H9 (cell line): ENCODE measurements around the gene TBC1D8B. TPM values are rescaled to one million over a fixed set of nuclear protein-coding genes. Genes with fewer than 3 reads are reported as not detected.

Experiments
- DNase-seq: peaks from one replicate; pipeline ENCODE4 v3.0.0-alpha.2; 2017
- H2AFZ ChIP-seq: one replicate; pipeline ENCODE4 v1.6.1; 2013; ENCODE audit warnings: mild to moderate bottlenecking, low read length, control low read depth, moderate library complexity
- H2AK5ac ChIP-seq: 2 replicates; pipeline ENCODE4 v1.6.1; 2013; ENCODE audit warnings: low read length, control low read depth, mixed read lengths; ENCODE audit not compliant: insufficient read length
- H2BK120ac ChIP-seq: one replicate; pipeline ENCODE4 v1.6.1; 2013; ENCODE audit warnings: low read depth, mild to moderate bottlenecking, low read length, control low read depth, inconsistent platforms; ENCODE audit not compliant: poor library complexity, severe bottlenecking
- H2BK12ac ChIP-seq: 2 replicates; pipeline ENCODE4 v1.6.1; 2013; ENCODE audit warnings: low read length, control low read depth, mixed read lengths, low read depth; ENCODE audit not compliant: insufficient read length
- H2BK15ac ChIP-seq: 2 replicates; pipeline ENCODE4 v1.6.1; 2013; ENCODE audit warnings: low read depth, low read length, control low read depth
- H2BK20ac ChIP-seq: one replicate; pipeline ENCODE4 v1.6.1; 2013; ENCODE audit warnings: low read depth, mild to moderate bottlenecking, low read length, control low read depth, inconsistent platforms; ENCODE audit not compliant: poor library complexity, severe bottlenecking
- H2BK5ac ChIP-seq: 2 replicates; pipeline ENCODE4 v1.6.1; 2013; ENCODE audit warnings: low read length, control low read depth, mixed read lengths; ENCODE audit not compliant: insufficient read length
- H3K14ac ChIP-seq: 2 replicates; pipeline ENCODE4 v1.6.1; 2013; ENCODE audit warnings: low read length, control low read depth; ENCODE audit not compliant: insufficient read depth
- H3K18ac ChIP-seq: 2 replicates; pipeline ENCODE4 v1.6.1; 2013; ENCODE audit warnings: low read depth, mild to moderate bottlenecking, mixed read lengths, low read length, control low read depth; ENCODE audit not compliant: insufficient read length
- H3K23ac ChIP-seq: 2 replicates; pipeline ENCODE4 v1.6.1; 2013; ENCODE audit warnings: low read length, control low read depth, mixed read lengths, low read depth; ENCODE audit not compliant: insufficient read length
- H3K23me2 ChIP-seq: 2 replicates; pipeline ENCODE4 v1.6.1; 2013; ENCODE audit warnings: low read depth, mild to moderate bottlenecking, mixed read lengths, low read length, control low read depth; ENCODE audit not compliant: insufficient read length, poor library complexity, severe bottlenecking
- H3K27ac ChIP-seq: 2 replicates; pipeline ENCODE4 v1.5.1; 2013; ENCODE audit warnings: low read length, control low read depth, mixed read lengths, low read depth; ENCODE audit not compliant: insufficient read length
- H3K27me3 ChIP-seq: 2 replicates; pipeline ENCODE4 v1.6.1; 2013; ENCODE audit warnings: low read length, control low read depth, inconsistent platforms; ENCODE audit not compliant: insufficient read depth
- H3K4ac ChIP-seq: 2 replicates; pipeline ENCODE4 v1.6.1; 2013; ENCODE audit warnings: low read depth, mild to moderate bottlenecking, control low read depth, inconsistent platforms, low read length, moderate library complexity
- H3K4me1 ChIP-seq: 2 replicates; pipeline ENCODE4 v1.6.1; 2013; ENCODE audit warnings: low read length, control low read depth, inconsistent platforms; ENCODE audit not compliant: insufficient read depth
- H3K4me2 ChIP-seq: 2 replicates; pipeline ENCODE4 v1.6.1; 2013; ENCODE audit warnings: low read length, control low read depth, mixed read lengths; ENCODE audit not compliant: insufficient read length, insufficient read depth
- H3K56ac ChIP-seq: 2 replicates; pipeline ENCODE4 v1.6.1; 2013; ENCODE audit warnings: low read depth, mild to moderate bottlenecking, mixed read lengths, low read length, control low read depth; ENCODE audit not compliant: insufficient read length
- H3K79me1 ChIP-seq: 2 replicates; pipeline ENCODE4 v1.6.1; 2013; ENCODE audit warnings: low read depth, mild to moderate bottlenecking, moderate library complexity, low read length, control low read depth, inconsistent platforms; ENCODE audit not compliant: insufficient read depth, poor library complexity, severe bottlenecking
- H3K79me2 ChIP-seq: 2 replicates; pipeline ENCODE4 v1.6.1; 2013; ENCODE audit warnings: low read length, control low read depth, inconsistent platforms; ENCODE audit not compliant: insufficient read depth
- H3K9ac ChIP-seq: 2 replicates; pipeline ENCODE4 v1.6.1; 2013; ENCODE audit warnings: low read length, control low read depth, mixed read lengths; ENCODE audit not compliant: insufficient read length; ENCODE audit errors: extremely low read depth
- H3K9me3 ChIP-seq: one replicate; pipeline ENCODE4 v1.6.1; 2013; ENCODE audit warnings: low read depth, low read length, inconsistent platforms; ENCODE audit not compliant: control insufficient read depth
- H3T11ph ChIP-seq: one replicate; pipeline ENCODE4 v1.6.1; 2013; ENCODE audit warnings: mild to moderate bottlenecking, low read length, control low read depth, inconsistent platforms
- H4K20me1 ChIP-seq: one replicate; pipeline ENCODE4 v1.6.1; 2013; ENCODE audit not compliant: control insufficient read depth, insufficient read length, insufficient read depth
- H4K5ac ChIP-seq: 2 replicates; pipeline ENCODE4 v1.6.1; 2013; ENCODE audit warnings: low read depth, mild to moderate bottlenecking, mixed read lengths, low read length, control low read depth; ENCODE audit not compliant: insufficient read length
- H4K8ac ChIP-seq: replicated peaks from 2 replicates; pipeline ENCODE4 v1.6.1; 2013; ENCODE audit warnings: low read length, control low read depth, mixed read lengths, low read depth; ENCODE audit not compliant: insufficient read length
- H4K91ac ChIP-seq: 2 replicates; pipeline ENCODE4 v1.6.1; 2013; ENCODE audit warnings: low read depth, mild to moderate bottlenecking, moderate library complexity, mixed read lengths, low read length, control low read depth; ENCODE audit not compliant: insufficient read length
- H3K27ac Mint-ChIP-seq, 3 experiments: 2 replicates in 2 of 3; 3 replicates in 1 of 3; pipeline ENCODE4 v1.8.0; 2020 to 2021; ENCODE audit warnings: mixed read lengths in 3 of 3, mild to moderate bottlenecking in 1 of 3, moderate library complexity in 1 of 3
- H3K27me3 Mint-ChIP-seq: 2 replicates; pipeline ENCODE4 v1.8.0; 2021; ENCODE audit warnings: low read depth, mild to moderate bottlenecking, moderate library complexity, mixed read lengths
- H3K36me3 Mint-ChIP-seq, 3 experiments: 2 replicates in 2 of 3; 3 replicates in 1 of 3; pipeline ENCODE4 v1.8.0; 2020 to 2021; ENCODE audit warnings: low read depth in 3 of 3, mixed read lengths in 3 of 3; ENCODE audit not compliant: insufficient read depth in 1 of 3
- H3K4me1 Mint-ChIP-seq, 2 experiments: 2 replicates each; pipeline ENCODE4 v1.8.0; 2020; ENCODE audit warnings: mixed read lengths in 2 of 2
- H3K4me3 Mint-ChIP-seq, 2 experiments: 2 replicates in 1 of 2; 3 replicates in 1 of 2; pipeline ENCODE4 v1.8.0; 2020 to 2021; ENCODE audit warnings: mild to moderate bottlenecking in 2 of 2, mixed read lengths in 2 of 2, moderate library complexity in 1 of 2
- H3K9me3 Mint-ChIP-seq, 2 experiments: 2 replicates in 1 of 2; 3 replicates in 1 of 2; pipeline ENCODE4 v1.8.0; 2020; ENCODE audit warnings: mild to moderate bottlenecking in 2 of 2, mixed read lengths in 2 of 2, moderate library complexity in 1 of 2
- CTCF ChIP-seq: fragments of 200-600 bp; sonication (generic); conservative IDR thresholded peaks from 3 replicates; pipeline ENCODE4 v1.8.0; 2021; ENCODE audit warnings: antibody characterized with exemption, mild to moderate bottlenecking
- WGBS: extraction: QIAGEN DNeasy Blood & Tissue Kit; methylation state at CpG from one replicate; pipeline ENCODE4 v1.1.7; 2013; ENCODE audit warnings: missing lambda C conversion rate, low lambda C conversion rate, mixed read lengths; ENCODE audit not compliant: insufficient read length; ENCODE audit errors: extremely low coverage; 5-methylcytosine and 5-hydroxymethylcytosine counted together
- total RNA-seq: library from RNA; stranded (reverse); gene quantifications from 2 replicates; pipeline ENCODE4 v1.2.1, GENCODE V29; 2021

TBC1D8B gene
- total RNA-seq, 1 experiment from 2014 or later, result 2.6 TPM

- Histone ChIP-seq H3K79me2 (no peaks in the 10 kb centered on the region), H3K4me2 (no peak overlapping the region), H3K23ac (no peak overlapping the region), H3K4me1 (no peaks in the 10 kb centered on the region), H2BK20ac (no peak overlapping the region), H2AK5ac (no peak overlapping the region), H3K4ac (no peak overlapping the region), H4K91ac (no peak overlapping the region), H4K8ac (no peak overlapping the region), H3K18ac (no peak overlapping the region), H3K27ac (no peak overlapping the region), H2BK120ac (no peak overlapping the region), H3K9me3 (no peaks in the 10 kb centered on the region), H4K20me1 (no peaks in the 10 kb centered on the region), H3K56ac (no peak overlapping the region), H3K14ac (no peak overlapping the region), H3K9ac (no peak overlapping the region), H3K23me2 (no peaks in the 10 kb centered on the region), H4K5ac (no peak overlapping the region), H3K27me3 (no peaks in the 10 kb centered on the region), H3T11ph (no peak overlapping the region), H2BK5ac (no peak overlapping the region), H3K79me1 (no peaks in the 10 kb centered on the region), H2AFZ (no peak overlapping the region), H2BK15ac (no peak overlapping the region), H2BK12ac (no peak overlapping the region)
- H3K4me3 Mint-ChIP-seq, result no peak overlapping the region
- no peak for TF ChIP-seq CTCF
- H3K36me3 Mint-ChIP-seq, result peaks cover 0 to 4% (median 0%) of the 10 kb centered on the region in 3 experiments; a peak in 2 of 7 replicates
- H3K27ac Mint-ChIP-seq, result 0 out of 7 replicates have a peak overlapping the region, but pooled peaks of 1 of the 3 experiments have one; percentile 11
- WGBS, result no CpG with 5 or more reads among the region's 5 CpGs
- H3K27me3 Mint-ChIP-seq, result no peaks in the 10 kb centered on the region; the same call in 1 of the 2 replicates
- peaks cover 5% of the 10 kb centered on the region in 2 experiments for H3K4me1 Mint-ChIP-seq
- no peak for DNase-seq
- peaks cover 0 to 59% of the 10 kb centered on the region in 2 experiments; a peak in 2 of 5 replicates for H3K9me3 Mint-ChIP-seq
Observed at GRCh38 chrX:106903856-106904528, 101.5 kb downstream of the TBC1D8B start.
